Body of pancreas (tissue), 4 donors: ENCODE results near the gene RBM44.
"Not testable (repeated sequence)": the region's sequence is repeated elsewhere in the genome, so short reads cannot be mapped to it uniquely, and the experiment has no call there.

Source experiments
- POLR2A ChIP-seq, 3 donors: fragments of 450-650 bp; IDR thresholded peaks; one replicate each; pipeline ENCODE4 v1.6.1; 2016; ENCODE audit warnings: antibody characterized with exemption in 3 of 3, mild to moderate bottlenecking in 2 of 3
- TF ChIP-seq, protein P1 (sequence below), 7 experiments: fragments of 450-650 bp in 4 of 7; fragments of 200-600 bp in 3 of 7; sonication (generic) in 3 of 7; IDR thresholded peaks; one replicate each; pipeline ENCODE4 v1.5.1; 2016 to 2019; ENCODE audit warnings: antibody characterized with exemption in 7 of 7

DNA sequence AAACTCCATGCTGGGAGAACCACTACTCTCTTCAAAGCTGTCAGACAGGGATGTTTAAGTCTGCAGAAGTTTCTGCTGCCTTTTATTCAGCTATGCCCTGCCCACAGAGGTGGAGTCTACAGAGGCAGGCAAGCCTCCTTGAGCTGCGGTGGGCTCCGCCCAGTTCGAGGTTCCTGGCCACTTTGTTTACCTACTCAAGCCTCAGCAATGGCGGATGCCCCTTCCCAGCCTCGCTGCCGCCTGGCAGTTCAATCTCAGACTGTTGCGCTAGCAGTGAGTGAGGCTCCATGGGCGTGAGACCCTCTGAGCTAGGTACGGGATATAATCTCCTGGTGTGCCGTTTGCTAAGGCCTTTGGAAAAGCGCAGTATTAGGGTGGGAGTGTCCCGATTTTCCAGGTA is 50.4 kb downstream of the RBM44 start:
- TF ChIP-seq, protein P1, sequence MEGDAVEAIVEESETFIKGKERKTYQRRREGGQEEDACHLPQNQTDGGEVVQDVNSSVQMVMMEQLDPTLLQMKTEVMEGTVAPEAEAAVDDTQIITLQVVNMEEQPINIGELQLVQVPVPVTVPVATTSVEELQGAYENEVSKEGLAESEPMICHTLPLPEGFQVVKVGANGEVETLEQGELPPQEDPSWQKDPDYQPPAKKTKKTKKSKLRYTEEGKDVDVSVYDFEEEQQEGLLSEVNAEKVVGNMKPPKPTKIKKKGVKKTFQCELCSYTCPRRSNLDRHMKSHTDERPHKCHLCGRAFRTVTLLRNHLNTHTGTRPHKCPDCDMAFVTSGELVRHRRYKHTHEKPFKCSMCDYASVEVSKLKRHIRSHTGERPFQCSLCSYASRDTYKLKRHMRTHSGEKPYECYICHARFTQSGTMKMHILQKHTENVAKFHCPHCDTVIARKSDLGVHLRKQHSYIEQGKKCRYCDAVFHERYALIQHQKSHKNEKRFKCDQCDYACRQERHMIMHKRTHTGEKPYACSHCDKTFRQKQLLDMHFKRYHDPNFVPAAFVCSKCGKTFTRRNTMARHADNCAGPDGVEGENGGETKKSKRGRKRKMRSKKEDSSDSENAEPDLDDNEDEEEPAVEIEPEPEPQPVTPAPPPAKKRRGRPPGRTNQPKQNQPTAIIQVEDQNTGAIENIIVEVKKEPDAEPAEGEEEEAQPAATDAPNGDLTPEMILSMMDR (IDR thresholded peaks at IDR 0.05) = not testable (repeated sequence)
- not testable (repeated sequence) for TF ChIP-seq POLR2A (IDR thresholded peaks at IDR 0.05)
